Caco-2 (cell line): ENCODE results near the gene ZNF71. TPM values are rescaled to one million over a fixed set of nuclear protein-coding genes. Genes with fewer than 3 reads are reported as not detected.
A peak's percentile ranks its signal among the peaks of the same experiment; 100 is the strongest.

ENCODE experiments used
- BruUV-seq: library from RNA; stranded (reverse); fragments of 400-500 nt; replicated peaks from 2 replicates; lab custom pipeline; 2021; lab: Mats Ljungman, UMichigan
- CTCF ChIA-PET: fragments of 300-600 bp; sonication (Branson Sonifier 250); formaldehyde crosslinking; loops from one replicate; lab custom pipeline; 2022; ENCODE audit warnings: antibody characterized with exemption; lab: Charles Lee
- POLR2A ChIA-PET: fragments of 300-600 bp; sonication (Branson Sonifier 250); formaldehyde crosslinking; loops from one replicate; lab custom pipeline; 2022; ENCODE audit warnings: antibody characterized with exemption; lab: Charles Lee
- DNase-seq, 2 experiments: peaks; one replicate each; pipeline versions ENCODE4 v3.0.0 to v3.0.0-alpha.2; 2020 to 2022
- H3K27me3 ChIP-seq: replicated peaks from 2 replicates; pipeline ENCODE4 v1.6.0; 2011; ENCODE audit warnings: low read length; ENCODE audit not compliant: control insufficient read depth, insufficient read depth
- H3K36me3 ChIP-seq: 2 replicates; pipeline ENCODE4 v1.5.1; 2011; ENCODE audit warnings: low read length; ENCODE audit not compliant: control insufficient read depth, insufficient read depth
- H3K4me1 ChIP-seq: fragments of 250-450 bp; sonication (Bioruptor Pico); 2 replicates; pipeline ENCODE4 v1.5.1; 2020; ENCODE audit warnings: mild to moderate bottlenecking
- H3K4me3 ChIP-seq: 2 replicates; pipeline ENCODE4 v1.5.1; 2011; ENCODE audit warnings: low read depth, mild to moderate bottlenecking, control low read depth, low read length
- H3K9me3 ChIP-seq: fragments of 250-450 bp; sonication (Bioruptor Pico); 2 replicates; pipeline ENCODE4 v1.5.1; 2020; ENCODE audit warnings: mild to moderate bottlenecking, moderate library complexity
- H3K27ac Mint-ChIP-seq: one replicate; pipeline ENCODE4 v1.8.0; 2022; ENCODE audit warnings: mixed read lengths; ENCODE audit not compliant: unreplicated experiment
- H3K27me3 Mint-ChIP-seq: one replicate; pipeline ENCODE4 v1.8.0; 2022; ENCODE audit warnings: mixed read lengths; ENCODE audit not compliant: insufficient read depth, unreplicated experiment
- H3K36me3 Mint-ChIP-seq: one replicate; pipeline ENCODE4 v1.8.0; 2022; ENCODE audit warnings: mild to moderate bottlenecking, mixed read lengths; ENCODE audit not compliant: insufficient read depth, unreplicated experiment
- H3K4me1 Mint-ChIP-seq: one replicate; pipeline ENCODE4 v1.8.0; 2022; ENCODE audit warnings: low read depth, mixed read lengths; ENCODE audit not compliant: unreplicated experiment
- H3K4me3 Mint-ChIP-seq: one replicate; pipeline ENCODE4 v1.8.0; 2022; ENCODE audit warnings: mild to moderate bottlenecking, moderate library complexity, mixed read lengths; ENCODE audit not compliant: unreplicated experiment
- H3K9me3 Mint-ChIP-seq: one replicate; pipeline ENCODE4 v1.8.0; 2022; ENCODE audit warnings: mixed read lengths; ENCODE audit not compliant: unreplicated experiment
- CTCF ChIP-seq, 2 experiments: fragments of 200-600 bp in 1 of 2; IDR thresholded peaks; 1 replicate in 1 of 2; 2 replicates in 1 of 2; pipeline versions ENCODE4 v1.5.1 to v1.8.0; 2011 to 2022; ENCODE audit warnings: antibody characterized with exemption in 1 of 2, control low read depth in 1 of 2, inconsistent platforms in 1 of 2, low read depth in 1 of 2, low read length in 1 of 2, mild to moderate bottlenecking in 1 of 2, moderate library complexity in 1 of 2; ENCODE audit not compliant: insufficient read depth in 1 of 2, severe bottlenecking in 1 of 2, unreplicated experiment in 1 of 2
- intact Hi-C: fragments of 100-400 bp; cut with micrococcal nuclease; formaldehyde crosslinking; loops from one replicate; pipeline ENCODE4 v1.10.0; 2022; ENCODE audit not compliant: unreplicated experiment
- total RNA-seq: library from RNA; stranded (reverse); gene quantifications from 2 replicates; pipeline ENCODE4 v1.2.3, GENCODE V29; 2022

ZNF71 gene
- total RNA-seq, 1 experiment from 2014 or later, result 1.1 TPM

GRCh38 chr19:56554272-56554869, 40.7 kb upstream of the ZNF71 start:
- Mint-ChIP-seq H3K4me3 (no peak overlapping the region), H3K4me1 (no peaks in the 10 kb centered on the region), H3K9me3 (peaks cover 58% of the 10 kb centered on the region), H3K27me3 (no peaks in the 10 kb centered on the region), H3K36me3 (no peaks in the 10 kb centered on the region), H3K27ac (no peak overlapping the region)
- intact Hi-C loops, result no loop called here
- ChIA-PET POLR2A (no interaction called here), CTCF (no interaction called here)
- H3K4me3 ChIP-seq, result no peak overlapping the region
- H3K9me3 ChIP-seq, result peaks cover 13% of the 10 kb centered on the region
- BruUV-seq, result no TSS peak
- no peak for TF ChIP-seq CTCF (IDR thresholded peaks at IDR 0.05; ENCODE audit: insufficient read depth in 1 of 2, low read depth in 1 of 2, low read length in 1 of 2, severe bottlenecking in 1 of 2, unreplicated experiment in 1 of 2)
- DNase-seq, result no peak
- H3K27me3 ChIP-seq, result no peaks in the 10 kb centered on the region
- no peaks in the 10 kb centered on the region for H3K36me3 ChIP-seq
- H3K4me1 ChIP-seq, result no peaks in the 10 kb centered on the region

GRCh38 chr19:56562766-56563165, 32.3 kb upstream of the ZNF71 start:
- Histone ChIP-seq H3K27me3 (no peaks in the 10 kb centered on the region), H3K36me3 (no peaks in the 10 kb centered on the region), H3K9me3 (peaks cover 26% of the 10 kb centered on the region), H3K4me3 (no peak overlapping the region), H3K4me1 (no peaks in the 10 kb centered on the region)
- Mint-ChIP-seq H3K4me1 (no peaks in the 10 kb centered on the region), H3K27me3 (no peaks in the 10 kb centered on the region), H3K27ac (no peak overlapping the region), H3K36me3 (peaks cover 3% of the 10 kb centered on the region), H3K9me3 (peaks cover 49% of the 10 kb centered on the region), H3K4me3 (no peak overlapping the region)
- BruUV-seq, result no TSS peak
- intact Hi-C loops, result no loop called here
- ChIA-PET POLR2A (no interaction called here), CTCF (no interaction called here)
- DNase-seq, result no peak
- no peak for TF ChIP-seq CTCF (IDR thresholded peaks at IDR 0.05; ENCODE audit: insufficient read depth in 1 of 2, low read depth in 1 of 2, low read length in 1 of 2, severe bottlenecking in 1 of 2, unreplicated experiment in 1 of 2)

- peaks cover 43% of the 10 kb centered on the region for H3K9me3 ChIP-seq
- Mint-ChIP-seq H3K27me3 (no peaks in the 10 kb centered on the region), H3K27ac (peak overlapping the region; percentile 62), H3K9me3 (peaks cover 32% of the 10 kb centered on the region), H3K4me3 (peak overlapping the region; percentile 92), H3K4me1 (no peaks in the 10 kb centered on the region), H3K36me3 (peaks cover 6% of the 10 kb centered on the region)
- H3K4me1 ChIP-seq, result no peaks in the 10 kb centered on the region
- POLR2A ChIA-PET, result no interaction called here
- CTCF ChIA-PET, result no interaction called here
- H3K4me3 ChIP-seq, result peak overlapping the region; percentile 61
- H3K27me3 ChIP-seq, result no peaks in the 10 kb centered on the region
- no peaks in the 10 kb centered on the region for H3K36me3 ChIP-seq
- BruUV-seq, result no TSS peak
- intact Hi-C loops, result loop anchor here (1.0 kb wide), 1 partner anchor 28 kb away; the partner anchor contains the start of gene ZNF71
- peak in 1 of 2 experiments; percentile 51 for DNase-seq
- TF ChIP-seq CTCF (IDR thresholded peaks at IDR 0.05; ENCODE audit: insufficient read depth in 1 of 2, low read depth in 1 of 2, low read length in 1 of 2, severe bottlenecking in 1 of 2, unreplicated experiment in 1 of 2), result no peak
Measured at GRCh38 chr19:56566904-56567273, 28.2 kb upstream of the ZNF71 start.
